Stimulated activated memory B cell treated with anti-CD40 and anti-IgM and Interleukin-4, amounts not matched to agents 10 μg/mL and 1 μg/mL and 100 μg/mL, for 72 hours (primary cell): ENCODE results near the gene INO80C.

Experiments
- ATAC-seq: fragments of 150-1000 bp; cut with Tn5 transposase; 2 replicates; pipeline ENCODE4 v1.10.0; 2021
- H3K27ac Mint-ChIP-seq: one replicate; pipeline ENCODE4 v1.8.0; 2022; ENCODE audit warnings: mild to moderate bottlenecking, mixed read lengths
- H3K27me3 Mint-ChIP-seq: one replicate; pipeline ENCODE4 v1.8.0; 2022; ENCODE audit warnings: mixed read lengths
- H3K36me3 Mint-ChIP-seq: one replicate; pipeline ENCODE4 v1.8.0; 2022; ENCODE audit warnings: mixed read lengths
- H3K4me1 Mint-ChIP-seq: one replicate; pipeline ENCODE4 v1.8.0; 2022; ENCODE audit warnings: mixed read lengths
- H3K4me3 Mint-ChIP-seq: one replicate; pipeline ENCODE4 v1.8.0; 2022; ENCODE audit warnings: mild to moderate bottlenecking, moderate library complexity, mixed read lengths
- H3K9me3 Mint-ChIP-seq: one replicate; pipeline ENCODE4 v1.8.0; 2022; ENCODE audit warnings: mixed read lengths

The INO80C gene

DNA sequence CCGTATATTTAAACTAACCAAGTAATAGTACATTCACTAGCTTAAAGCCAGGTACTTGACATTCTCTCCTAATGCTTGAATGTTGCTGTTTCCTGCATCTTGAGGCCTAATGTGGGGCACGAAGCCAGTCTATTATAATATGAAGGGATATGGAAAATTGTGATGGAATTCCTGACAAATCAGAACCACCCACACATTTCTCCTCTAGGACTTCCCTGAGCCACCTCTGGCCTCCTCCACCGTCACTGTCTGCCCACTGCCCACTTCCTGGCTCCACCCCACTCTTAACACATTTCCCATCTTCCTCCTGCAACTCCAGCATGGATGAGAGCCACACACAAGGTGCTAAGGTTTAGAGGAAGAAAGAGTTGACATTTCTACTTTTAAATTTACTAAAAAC lies 19.0 kb upstream of the INO80C start:
- Mint-ChIP-seq H3K27me3 (no peaks in the 10 kb centered on the region), H3K4me1 (peaks cover 8% of the 10 kb centered on the region), H3K9me3 (no peaks in the 10 kb centered on the region), H3K4me3 (no peak overlapping the region), H3K36me3 (no peaks in the 10 kb centered on the region), H3K27ac (no peak overlapping the region)
- ATAC-seq = no peak

DNA sequence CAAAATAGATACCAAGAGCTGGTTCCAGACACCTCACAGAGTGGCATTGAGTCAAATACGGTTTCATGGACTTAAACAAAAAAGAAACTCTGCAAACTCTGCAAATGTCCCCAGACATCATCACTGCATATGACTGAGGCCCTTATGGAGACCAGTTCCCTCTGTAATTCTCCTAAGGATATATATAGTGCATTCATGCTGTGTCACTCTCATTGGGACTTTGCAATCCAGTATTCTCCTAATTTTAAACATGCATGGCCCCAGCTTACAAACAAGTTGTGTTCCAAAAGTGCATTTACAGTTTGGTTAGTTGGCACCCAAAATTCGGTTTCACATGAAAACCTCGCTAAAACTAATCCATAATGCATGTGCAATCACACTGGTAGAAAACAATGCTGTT lies 18.6 kb upstream of the INO80C start:
- Mint-ChIP-seq H3K27ac (no peak overlapping the region), H3K27me3 (no peaks in the 10 kb centered on the region), H3K4me3 (no peak overlapping the region), H3K9me3 (peaks cover 1% of the 10 kb centered on the region), H3K4me1 (peaks cover 13% of the 10 kb centered on the region), H3K36me3 (peaks cover 2% of the 10 kb centered on the region)
- ATAC-seq = no peak

DNA sequence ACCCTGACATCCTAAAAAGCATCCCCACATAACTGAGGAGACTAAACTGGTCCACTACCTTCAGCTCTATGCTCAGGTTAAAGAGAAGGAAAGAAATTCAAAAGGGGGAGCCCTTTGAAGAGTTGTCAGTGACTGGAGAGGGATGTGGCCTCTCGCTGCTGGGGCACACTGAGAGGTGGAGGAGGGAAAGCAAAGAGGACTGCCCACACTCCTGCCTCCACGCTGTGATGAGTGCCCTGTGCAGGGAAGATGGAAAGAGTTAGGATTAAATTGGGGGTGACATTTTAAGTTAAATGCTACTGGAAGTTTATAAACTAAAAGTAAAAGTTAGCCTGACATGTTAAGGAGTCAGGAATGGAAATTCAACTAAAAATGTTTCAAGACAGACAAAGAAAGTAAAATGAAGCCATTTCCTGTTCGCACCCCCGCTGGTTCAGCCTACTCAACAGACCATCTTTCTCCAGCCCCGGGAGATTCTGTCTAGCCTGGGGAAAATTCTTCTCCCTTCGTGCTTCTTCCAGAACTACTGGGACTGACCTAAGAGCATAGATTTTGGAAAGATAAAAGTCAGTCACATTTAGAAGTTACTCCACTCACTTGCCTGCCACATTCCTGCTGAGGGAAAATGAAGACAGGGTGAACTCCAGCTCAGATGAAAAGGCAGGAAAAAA lies 17.8 kb upstream of the INO80C start:
- ATAC-seq = no peak
- Mint-ChIP-seq H3K27ac (no peak overlapping the region), H3K9me3 (peaks cover 4% of the 10 kb centered on the region), H3K4me1 (peaks cover 20% of the 10 kb centered on the region), H3K36me3 (peaks cover 5% of the 10 kb centered on the region), H3K27me3 (no peaks in the 10 kb centered on the region), H3K4me3 (no peak overlapping the region)

DNA sequence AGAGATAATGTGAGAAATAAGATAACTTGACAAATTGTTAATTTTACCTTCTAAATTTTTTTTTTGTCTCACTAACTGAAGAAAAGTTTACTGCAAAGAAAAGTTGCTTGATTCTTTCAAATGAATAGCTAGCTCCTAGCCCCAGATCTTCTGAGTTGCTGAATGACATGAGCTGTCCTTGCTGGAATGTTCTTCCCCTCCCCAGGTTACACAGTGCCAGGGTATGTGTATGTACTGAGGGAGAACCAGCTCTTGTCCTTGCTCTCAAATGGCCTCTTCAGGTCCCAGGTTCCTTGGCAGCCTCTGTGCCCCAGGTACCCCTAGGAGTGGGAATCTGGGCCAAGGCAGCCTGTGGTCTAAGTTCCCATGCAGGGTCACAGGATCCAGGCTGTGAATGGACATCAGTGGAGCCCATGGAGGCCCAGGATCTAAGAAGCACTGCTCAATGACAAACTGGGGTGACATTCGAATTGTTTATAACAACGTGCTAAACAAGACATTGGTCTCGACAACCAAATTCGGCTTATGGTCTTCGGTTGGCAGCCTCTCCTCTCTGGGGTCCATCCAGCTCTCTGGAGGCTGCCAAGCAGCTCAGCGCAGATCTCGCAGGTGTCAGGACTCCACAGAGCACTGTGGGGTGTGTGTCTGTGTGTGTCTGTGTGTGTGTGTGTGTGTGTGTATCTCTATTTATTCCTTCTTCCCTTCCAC lies 17.1 kb upstream of the INO80C start:
- Mint-ChIP-seq H3K27ac (no peak overlapping the region), H3K9me3 (peaks cover 4% of the 10 kb centered on the region), H3K4me3 (no peak overlapping the region), H3K36me3 (peaks cover 5% of the 10 kb centered on the region), H3K4me1 (peaks cover 21% of the 10 kb centered on the region), H3K27me3 (no peaks in the 10 kb centered on the region)
- ATAC-seq = no peak

DNA sequence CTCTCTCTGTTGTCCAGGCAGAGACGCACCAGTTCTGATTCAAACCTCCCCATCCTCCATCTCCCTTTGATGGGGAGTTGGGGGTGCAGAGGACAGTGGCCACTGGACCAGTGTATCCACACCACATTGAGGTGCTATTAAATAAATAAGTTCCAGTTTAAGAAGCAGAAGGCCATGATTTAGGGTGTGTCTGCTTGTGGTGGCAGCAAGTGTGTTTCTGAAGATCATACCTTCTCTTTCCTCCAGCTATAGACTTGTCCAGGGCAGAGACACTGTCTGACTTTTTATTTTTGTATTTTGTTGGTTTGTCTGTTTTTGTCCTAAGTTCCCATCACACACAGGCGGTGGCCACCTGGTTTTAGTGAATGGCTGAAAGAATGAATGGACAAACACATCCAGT lies 16.5 kb upstream of the INO80C start:
- ATAC-seq = no peak
- H3K4me1 Mint-ChIP-seq = peaks cover 21% of the 10 kb centered on the region
- no peaks in the 10 kb centered on the region for H3K27me3 Mint-ChIP-seq
- peaks cover 5% of the 10 kb centered on the region for H3K36me3 Mint-ChIP-seq
- H3K9me3 Mint-ChIP-seq = peaks cover 4% of the 10 kb centered on the region
- no peak overlapping the region for H3K4me3 Mint-ChIP-seq
- H3K27ac Mint-ChIP-seq = no peak overlapping the region

DNA sequence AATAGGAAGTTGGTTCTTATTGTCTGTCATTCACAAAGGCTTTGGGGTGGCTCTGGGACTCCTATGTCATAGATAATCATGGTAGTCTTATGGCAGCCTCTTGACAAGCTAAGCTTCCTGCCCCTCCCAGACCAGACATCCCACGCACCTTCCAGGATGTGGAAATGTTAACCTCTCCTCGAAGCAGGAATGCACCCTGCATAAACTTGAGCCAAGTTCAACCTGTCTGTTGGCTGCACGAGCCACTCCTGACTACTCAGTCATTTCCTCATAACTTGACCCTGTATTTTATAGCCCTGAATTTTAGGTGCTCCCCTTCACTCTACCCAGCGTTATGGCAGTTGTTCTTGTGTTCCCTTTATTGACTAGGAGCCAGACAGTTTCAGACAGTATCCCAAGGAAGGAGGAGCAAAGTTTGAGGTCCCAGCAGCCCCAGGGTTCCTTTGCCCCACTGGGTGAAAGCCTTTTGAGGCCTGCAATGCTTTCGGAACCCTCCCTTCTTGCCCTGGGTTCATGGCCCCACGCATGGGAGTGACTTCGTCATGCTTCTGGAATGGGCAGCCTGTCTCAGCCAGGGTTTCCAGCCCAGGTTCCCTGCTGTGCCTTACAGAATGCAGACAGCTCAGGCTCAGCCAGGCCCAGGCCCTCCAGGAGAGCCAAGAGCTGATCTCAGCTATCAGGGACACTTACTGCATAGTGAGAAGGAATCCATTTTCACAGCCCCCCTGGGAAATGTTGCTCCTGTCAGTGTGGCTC lies 15.6 kb upstream of the INO80C start:
- peaks cover 5% of the 10 kb centered on the region for H3K36me3 Mint-ChIP-seq
- ATAC-seq = no peak
- H3K4me3 Mint-ChIP-seq = no peak overlapping the region
- peaks cover 21% of the 10 kb centered on the region for H3K4me1 Mint-ChIP-seq
- H3K9me3 Mint-ChIP-seq = peaks cover 4% of the 10 kb centered on the region
- peak overlapping the region; percentile 56 for H3K27ac Mint-ChIP-seq
- H3K27me3 Mint-ChIP-seq = no peaks in the 10 kb centered on the region

DNA sequence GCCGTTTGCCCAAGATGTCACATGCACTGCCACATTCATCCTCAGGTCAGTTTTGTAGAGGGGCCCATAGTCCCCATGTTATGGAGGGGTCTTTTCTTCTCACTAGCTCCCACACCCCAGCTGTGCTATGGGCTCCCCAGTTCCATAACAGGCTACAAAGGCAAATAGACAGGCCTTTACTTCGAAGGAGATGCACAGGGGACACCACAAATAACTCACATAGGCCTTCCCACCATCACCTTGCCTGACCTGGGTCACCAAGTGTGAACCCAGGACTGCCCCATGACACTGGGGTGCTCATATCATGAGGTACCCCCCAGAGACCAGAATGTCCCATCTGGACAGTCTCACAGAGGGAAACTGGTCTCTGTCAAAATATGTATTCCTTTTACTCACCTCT lies 15.0 kb upstream of the INO80C start:
- Mint-ChIP-seq H3K27ac (peak overlapping the region; percentile 56), H3K9me3 (peaks cover 4% of the 10 kb centered on the region), H3K36me3 (peaks cover 5% of the 10 kb centered on the region)

DNA sequence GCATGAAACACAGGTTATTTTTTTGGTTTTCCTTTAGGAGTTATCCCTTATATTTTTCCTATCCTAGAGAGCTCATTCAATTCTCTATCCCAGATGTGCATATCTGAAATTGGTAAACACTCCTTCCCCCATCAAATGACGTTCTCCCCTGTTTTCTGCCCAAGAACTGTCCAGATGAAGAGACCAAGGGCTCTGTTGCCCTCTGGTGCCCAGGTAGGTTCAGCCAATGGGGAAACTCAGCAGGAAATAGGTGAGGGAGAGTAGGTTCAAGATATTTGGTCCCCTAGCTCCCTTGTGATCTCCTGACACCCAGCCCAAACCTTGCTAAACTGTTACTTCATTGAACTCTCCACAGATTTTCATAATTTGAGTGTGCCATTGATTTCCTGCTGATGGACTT lies 14.1 kb upstream of the INO80C start:
- Mint-ChIP-seq H3K9me3 (peaks cover 4% of the 10 kb centered on the region), H3K4me3 (no peak overlapping the region), H3K36me3 (peaks cover 5% of the 10 kb centered on the region), H3K4me1 (peaks cover 21% of the 10 kb centered on the region), H3K27me3 (no peaks in the 10 kb centered on the region), H3K27ac (peak overlapping the region; percentile 86)
- peak; percentile 51 for ATAC-seq

More for the DNA sequence above, 15.0 kb upstream of the INO80C start:
- no peak for ATAC-seq
- no peak overlapping the region for H3K4me3 Mint-ChIP-seq
- no peaks in the 10 kb centered on the region for H3K27me3 Mint-ChIP-seq
- peaks cover 21% of the 10 kb centered on the region for H3K4me1 Mint-ChIP-seq

DNA sequence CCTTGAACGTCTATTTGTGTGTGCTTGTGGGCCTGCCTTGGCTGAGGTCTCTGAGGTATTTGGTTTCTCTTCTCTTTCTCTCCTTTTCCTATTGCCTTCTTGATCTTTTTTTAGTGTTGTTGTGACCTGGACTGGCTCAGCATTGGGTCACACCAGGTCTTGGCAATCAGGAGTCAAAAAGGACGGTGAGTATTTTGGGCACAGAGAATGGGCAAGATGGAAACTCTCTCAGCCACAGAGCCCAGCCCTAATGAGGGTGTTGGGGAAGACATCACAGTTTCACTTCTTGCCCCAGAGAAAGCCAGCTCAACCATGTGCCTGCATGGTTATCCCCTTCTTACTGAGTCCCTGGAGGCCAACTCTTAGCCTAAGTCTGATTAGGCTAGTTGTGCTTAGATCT lies 13.7 kb upstream of the INO80C start:
- Mint-ChIP-seq H3K4me3 (peak overlapping the region; percentile 2), H3K9me3 (peaks cover 4% of the 10 kb centered on the region), H3K4me1 (peaks cover 21% of the 10 kb centered on the region), H3K27ac (peak overlapping the region; percentile 86), H3K36me3 (peaks cover 5% of the 10 kb centered on the region), H3K27me3 (no peaks in the 10 kb centered on the region)
- ATAC-seq = peak; percentile 97

DNA sequence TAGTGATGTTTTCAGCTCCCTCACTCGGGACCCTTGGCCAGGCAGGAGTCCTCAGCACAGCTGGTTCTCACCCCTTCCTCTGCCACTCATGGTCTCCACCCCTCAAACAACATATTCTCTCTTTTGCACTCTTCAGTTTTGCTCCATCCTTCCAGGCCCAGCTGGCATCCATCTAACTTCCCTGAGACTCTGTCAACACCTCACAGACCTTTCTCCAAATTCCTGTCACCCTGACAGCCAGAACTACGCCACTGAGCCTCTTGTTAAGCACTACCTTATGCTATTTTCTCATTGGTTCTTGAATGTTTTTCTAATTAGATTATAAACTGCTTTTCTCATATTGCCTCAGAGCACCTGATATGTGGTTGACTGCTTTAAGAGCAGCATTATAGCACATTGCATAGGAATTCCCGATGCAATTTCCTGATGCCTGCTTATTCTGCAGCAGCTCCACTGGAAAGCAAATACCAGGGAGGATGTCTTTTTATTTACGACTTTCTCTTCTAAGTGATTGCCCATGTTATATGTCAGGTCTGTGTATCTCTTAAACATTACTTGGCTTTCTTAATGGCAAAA lies 12.4 kb upstream of the INO80C start:
- peak overlapping the region; percentile 86 for H3K27ac Mint-ChIP-seq
- H3K27me3 Mint-ChIP-seq = no peaks in the 10 kb centered on the region
- ATAC-seq = no peak
- peaks cover 4% of the 10 kb centered on the region for H3K9me3 Mint-ChIP-seq
- H3K4me1 Mint-ChIP-seq = peaks cover 21% of the 10 kb centered on the region
- H3K4me3 Mint-ChIP-seq = no peak overlapping the region
- peaks cover 5% of the 10 kb centered on the region for H3K36me3 Mint-ChIP-seq

DNA sequence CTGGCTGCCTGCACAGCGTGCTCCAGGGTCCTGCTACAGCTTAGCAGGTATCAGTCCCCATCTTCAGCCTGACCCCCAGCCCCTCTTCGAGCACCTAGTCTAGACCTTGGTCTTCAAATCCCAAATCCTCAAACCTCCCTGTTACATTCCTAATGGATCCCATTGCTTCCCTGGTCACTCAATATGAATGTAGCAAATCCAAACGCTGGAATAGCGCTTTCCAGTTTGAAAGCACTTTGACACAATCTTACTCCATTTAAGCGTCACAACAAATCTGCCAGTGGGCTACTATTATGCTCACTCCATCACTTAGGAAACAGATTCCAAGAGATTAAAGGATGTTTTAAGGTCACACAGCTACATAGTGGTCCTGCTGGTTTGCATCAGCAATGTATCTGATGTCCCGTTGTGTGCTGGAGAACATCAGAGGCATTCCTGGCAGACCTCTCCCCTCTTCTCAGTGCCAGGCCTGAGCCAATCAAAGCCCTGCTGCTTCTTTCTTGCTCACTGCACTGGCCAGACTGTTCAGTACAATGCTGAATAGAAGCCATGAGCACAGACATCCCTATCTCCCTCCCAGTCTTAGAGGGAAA lies 11.1 kb upstream of the INO80C start:
- Mint-ChIP-seq H3K27me3 (no peaks in the 10 kb centered on the region), H3K4me3 (no peak overlapping the region), H3K4me1 (peaks cover 21% of the 10 kb centered on the region), H3K36me3 (peaks cover 5% of the 10 kb centered on the region), H3K27ac (no peak overlapping the region), H3K9me3 (peaks cover 4% of the 10 kb centered on the region)
- ATAC-seq = no peak

DNA sequence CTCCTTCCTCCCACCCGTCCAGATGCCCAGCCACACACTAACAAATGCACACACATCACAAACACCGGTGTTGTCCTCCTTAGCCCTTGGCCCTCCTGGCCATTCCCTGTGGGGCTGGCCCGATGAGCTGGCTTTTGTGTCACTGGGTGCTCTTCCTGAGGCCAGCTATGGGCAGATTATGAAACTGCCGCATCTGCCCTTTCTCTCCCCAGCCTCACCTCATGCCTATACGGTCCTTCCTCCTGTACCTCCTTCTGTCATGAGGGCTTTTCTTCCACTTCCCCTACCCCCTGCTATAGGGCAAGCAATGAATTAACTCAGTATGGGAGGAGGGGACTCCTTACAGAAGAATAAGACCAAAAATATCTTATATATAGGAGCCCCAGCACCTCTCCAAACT lies 10.3 kb upstream of the INO80C start:
- Mint-ChIP-seq H3K36me3 (peaks cover 5% of the 10 kb centered on the region), H3K4me3 (no peak overlapping the region), H3K27ac (no peak overlapping the region), H3K27me3 (no peaks in the 10 kb centered on the region), H3K9me3 (peaks cover 4% of the 10 kb centered on the region), H3K4me1 (peaks cover 21% of the 10 kb centered on the region)
- ATAC-seq = no peak

DNA sequence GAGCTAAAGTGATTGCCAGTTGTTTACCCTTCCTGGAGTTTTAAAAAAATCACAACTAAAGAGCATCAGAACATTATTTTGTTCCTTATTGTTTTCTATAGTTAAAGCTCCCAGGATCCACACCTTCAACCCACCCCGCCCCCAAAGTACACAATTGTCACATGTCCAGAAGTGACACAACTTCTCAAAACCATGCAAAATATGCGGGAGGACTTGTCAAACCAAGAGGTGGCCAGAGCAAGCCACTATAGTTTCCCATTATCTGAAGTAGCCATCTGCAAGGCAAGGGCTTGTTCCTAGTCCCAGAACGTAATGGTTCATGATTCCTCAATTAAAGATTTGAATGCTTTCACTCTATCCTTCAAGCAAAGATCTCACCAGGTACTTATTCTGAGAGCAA lies 9.9 kb upstream of the INO80C start:
- peaks cover 17% of the 10 kb centered on the region for H3K4me1 Mint-ChIP-seq
- no peak overlapping the region for H3K27ac Mint-ChIP-seq
- H3K4me3 Mint-ChIP-seq = no peak overlapping the region
- peaks cover 4% of the 10 kb centered on the region for H3K9me3 Mint-ChIP-seq
- no peaks in the 10 kb centered on the region for H3K27me3 Mint-ChIP-seq
- H3K36me3 Mint-ChIP-seq = peaks cover 5% of the 10 kb centered on the region
- ATAC-seq = no peak

DNA sequence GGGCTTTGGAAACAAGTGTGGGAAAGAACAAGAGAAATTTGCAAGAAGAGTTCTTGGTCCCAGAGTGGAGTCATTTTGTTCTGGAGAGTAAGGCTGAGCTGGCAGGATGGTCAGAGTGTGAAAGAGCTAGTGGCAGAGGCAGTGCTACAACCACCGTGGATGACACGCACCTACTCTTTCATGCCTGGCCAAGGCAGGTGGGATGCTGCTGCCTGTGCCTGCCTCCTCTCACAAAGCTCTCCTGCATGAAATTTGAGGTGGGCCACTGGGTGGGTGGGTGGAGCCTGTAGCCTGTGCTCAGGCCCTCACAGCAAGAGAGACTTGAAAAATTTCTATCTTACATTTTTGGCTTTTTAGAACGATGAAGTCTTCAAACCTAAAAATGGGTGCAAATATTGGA lies 9.4 kb upstream of the INO80C start:
- no peak for ATAC-seq
- H3K4me3 Mint-ChIP-seq = no peak overlapping the region
- H3K27ac Mint-ChIP-seq = no peak overlapping the region
- peaks cover 5% of the 10 kb centered on the region for H3K36me3 Mint-ChIP-seq
- no peaks in the 10 kb centered on the region for H3K27me3 Mint-ChIP-seq
- peaks cover 4% of the 10 kb centered on the region for H3K9me3 Mint-ChIP-seq
- H3K4me1 Mint-ChIP-seq = peaks cover 21% of the 10 kb centered on the region
